Activated naive CD8-positive, alpha-beta T cell treated with anti-CD3 and anti-CD28 coated beads, Interleukin-2, amount 50 U/mL, for 24 hours (primary cell): ENCODE measurements around the gene THPO.

Experiments
- ATAC-seq: fragments of 150-1000 bp; cut with Tn5 transposase; one replicate; pipeline ENCODE4 v1.10.0; 2021
- DNase-seq: peaks from one replicate; pipeline ENCODE4 v3.0.0; 2021
- H3K27ac Mint-ChIP-seq: one replicate; pipeline ENCODE4 v1.8.0; 2021; ENCODE audit warnings: mild to moderate bottlenecking, mixed read lengths
- H3K27me3 Mint-ChIP-seq: one replicate; pipeline ENCODE4 v1.8.0; 2021; ENCODE audit warnings: mixed read lengths
- H3K36me3 Mint-ChIP-seq: one replicate; pipeline ENCODE4 v1.8.0; 2021; ENCODE audit warnings: low read depth, mixed read lengths
- H3K4me1 Mint-ChIP-seq: one replicate; pipeline ENCODE4 v1.8.0; 2021; ENCODE audit warnings: mixed read lengths
- H3K4me3 Mint-ChIP-seq: one replicate; pipeline ENCODE4 v1.8.0; 2021; ENCODE audit warnings: mild to moderate bottlenecking, moderate library complexity, mixed read lengths
- H3K9me3 Mint-ChIP-seq: one replicate; pipeline ENCODE4 v1.8.0; 2021; ENCODE audit warnings: mixed read lengths

The THPO gene

DNA sequence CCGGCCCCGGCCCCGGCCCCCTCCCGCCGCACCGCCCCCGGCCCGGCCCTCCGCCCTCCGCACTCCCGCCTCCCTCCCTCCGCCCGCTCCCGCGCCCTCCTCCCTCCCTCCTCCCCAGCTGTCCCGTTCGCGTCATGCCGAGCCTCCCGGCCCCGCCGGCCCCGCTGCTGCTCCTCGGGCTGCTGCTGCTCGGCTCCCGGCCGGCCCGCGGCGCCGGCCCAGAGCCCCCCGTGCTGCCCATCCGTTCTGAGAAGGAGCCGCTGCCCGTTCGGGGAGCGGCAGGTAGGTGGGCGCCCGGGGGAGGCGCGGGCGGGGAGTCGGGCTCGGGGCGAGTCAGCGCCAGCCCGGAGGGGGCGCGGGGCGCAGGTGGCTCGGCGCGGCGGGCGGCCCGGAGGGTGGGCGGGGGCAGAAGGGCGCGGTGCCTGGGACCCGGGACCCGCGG is 2.2 kb upstream of the THPO start:
- no peak for ATAC-seq
- H3K9me3 Mint-ChIP-seq: no peaks in the 10 kb centered on the region

DNA sequence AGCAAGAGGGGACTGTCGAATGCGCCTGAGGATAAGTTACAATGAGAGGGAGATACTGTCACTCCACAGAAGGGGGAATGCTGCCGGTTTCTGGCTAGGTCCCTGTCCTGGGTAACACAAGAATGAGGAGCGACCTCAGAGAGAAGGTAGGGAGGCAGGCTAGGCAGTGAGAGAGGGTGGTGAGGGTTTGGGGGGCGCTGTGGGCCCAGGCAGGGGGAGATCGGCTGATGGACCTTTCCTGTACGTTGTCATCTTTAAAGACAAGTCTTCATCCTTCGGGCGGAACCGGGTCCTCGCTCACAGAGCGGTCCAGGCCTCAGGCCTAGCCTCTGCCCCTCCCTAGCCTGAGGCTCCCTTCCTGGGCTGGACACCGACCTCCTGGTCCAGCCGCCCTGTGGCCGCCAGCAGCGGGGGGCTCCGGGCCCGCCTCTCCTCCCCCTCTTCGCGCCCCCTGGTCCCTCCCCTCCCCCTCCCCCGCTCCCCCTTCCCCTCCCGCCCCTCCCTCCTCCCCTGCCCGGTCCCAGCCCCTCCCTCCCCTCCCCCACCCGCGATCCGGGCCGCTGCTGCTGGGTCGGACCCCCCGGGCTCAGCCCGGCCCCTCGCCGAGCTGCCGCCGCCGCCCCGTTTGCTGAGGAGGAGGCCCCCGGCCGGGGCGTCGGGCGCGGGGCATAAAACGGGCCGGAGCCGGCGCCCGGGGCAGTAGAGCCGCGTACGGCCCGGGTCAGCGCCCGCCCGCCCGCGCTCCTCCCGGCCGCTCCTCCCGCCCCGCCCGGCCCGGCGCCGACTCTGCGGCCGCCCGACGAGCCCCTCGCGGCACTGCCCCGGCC is 1.6 kb upstream of the THPO start, which contains the start of gene CHRD:
TSS of gene CHRD (plus strand) at position 697 of the 827 bp plus-strand sequence. CDS start 265 bp downstream, outside the sequence.
- Mint-ChIP-seq H3K9me3 (no peaks in the 10 kb centered on the region), H3K36me3 (no peaks in the 10 kb centered on the region), H3K4me1 (peaks cover 6% of the 10 kb centered on the region), H3K27ac (no peak within 1 kb of the TSS), H3K27me3 (peaks cover 58% of the 10 kb centered on the region), H3K4me3 (peak within 1 kb of the TSS; percentile 61)
- no peak for ATAC-seq
- DNase-seq: no peak

More for the DNA sequence above, 2.2 kb upstream of the THPO start:
- peak; percentile 29 for DNase-seq
- Mint-ChIP-seq H3K4me1 (peaks cover 6% of the 10 kb centered on the region), H3K4me3 (no peak overlapping the region), H3K27ac (no peak overlapping the region), H3K36me3 (no peaks in the 10 kb centered on the region), H3K27me3 (peaks cover 58% of the 10 kb centered on the region)

DNA sequence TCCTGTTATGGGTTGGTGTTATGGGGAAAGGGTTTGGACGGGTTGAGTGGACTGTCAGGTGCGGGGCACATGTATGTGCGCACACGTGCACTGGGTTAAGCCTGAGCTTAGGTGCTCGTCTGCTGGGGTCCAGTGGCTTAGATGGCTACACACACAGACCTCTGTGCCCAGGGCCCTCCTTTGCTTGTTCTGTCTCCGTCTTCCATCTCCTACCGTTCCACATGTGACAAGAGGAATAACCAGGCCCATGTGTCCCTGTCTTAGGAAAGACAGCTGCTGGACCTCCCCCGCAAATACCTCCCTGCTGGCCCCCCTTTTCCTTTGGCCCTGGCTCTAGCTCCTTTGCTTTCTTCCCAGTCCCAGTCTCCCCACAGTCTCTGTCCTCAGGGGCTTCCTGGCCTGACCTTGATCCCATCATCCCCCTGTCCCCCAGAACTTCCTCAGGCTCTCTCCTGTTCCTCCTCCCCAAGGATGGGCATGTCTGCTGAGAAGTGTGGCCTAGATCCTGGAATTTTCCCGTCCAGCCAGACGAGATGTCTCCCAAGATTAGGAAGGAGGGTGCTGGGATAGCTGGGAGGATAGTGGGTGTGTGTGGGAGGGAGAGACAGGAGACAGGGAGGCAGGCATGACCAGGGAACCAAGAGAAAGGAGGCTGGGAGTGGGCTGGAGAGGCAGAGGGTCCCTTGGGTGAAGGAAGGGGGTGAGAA is 797 bp upstream of the THPO start:
- DNase-seq (no peak), ATAC-seq (no peak)
- Mint-ChIP-seq H3K27me3 (peaks cover 58% of the 10 kb centered on the region), H3K36me3 (no peaks in the 10 kb centered on the region), H3K4me3 (peak overlapping the region; percentile 61), H3K27ac (no peak overlapping the region), H3K4me1 (peaks cover 6% of the 10 kb centered on the region), H3K9me3 (no peaks in the 10 kb centered on the region)

DNA sequence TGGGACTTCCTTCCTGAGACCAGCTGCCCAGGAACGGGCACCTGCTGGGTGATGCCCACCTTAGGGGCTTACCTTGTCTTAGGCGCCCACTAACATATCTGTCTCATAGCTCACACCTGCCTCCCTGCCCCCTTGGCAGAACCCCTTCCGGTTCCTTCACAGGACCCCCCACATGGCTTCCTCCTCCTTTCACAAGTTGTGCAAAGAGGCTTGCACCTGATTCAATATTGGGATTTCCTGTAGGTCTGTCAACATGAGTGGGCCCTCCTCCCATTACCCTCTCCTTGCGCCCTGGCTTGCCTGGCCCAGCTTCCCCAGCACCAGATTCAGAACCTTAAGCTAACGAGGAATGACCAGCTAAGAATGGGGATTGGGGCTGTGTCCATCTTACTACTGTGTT is 633 bp downstream of the THPO start:
- Mint-ChIP-seq H3K9me3 (no peaks in the 10 kb centered on the region), H3K27ac (no peak overlapping the region), H3K27me3 (peaks cover 50% of the 10 kb centered on the region), H3K4me1 (peaks cover 6% of the 10 kb centered on the region), H3K4me3 (no peak overlapping the region), H3K36me3 (no peaks in the 10 kb centered on the region)
- DNase-seq (no peak), ATAC-seq (no peak)

DNA sequence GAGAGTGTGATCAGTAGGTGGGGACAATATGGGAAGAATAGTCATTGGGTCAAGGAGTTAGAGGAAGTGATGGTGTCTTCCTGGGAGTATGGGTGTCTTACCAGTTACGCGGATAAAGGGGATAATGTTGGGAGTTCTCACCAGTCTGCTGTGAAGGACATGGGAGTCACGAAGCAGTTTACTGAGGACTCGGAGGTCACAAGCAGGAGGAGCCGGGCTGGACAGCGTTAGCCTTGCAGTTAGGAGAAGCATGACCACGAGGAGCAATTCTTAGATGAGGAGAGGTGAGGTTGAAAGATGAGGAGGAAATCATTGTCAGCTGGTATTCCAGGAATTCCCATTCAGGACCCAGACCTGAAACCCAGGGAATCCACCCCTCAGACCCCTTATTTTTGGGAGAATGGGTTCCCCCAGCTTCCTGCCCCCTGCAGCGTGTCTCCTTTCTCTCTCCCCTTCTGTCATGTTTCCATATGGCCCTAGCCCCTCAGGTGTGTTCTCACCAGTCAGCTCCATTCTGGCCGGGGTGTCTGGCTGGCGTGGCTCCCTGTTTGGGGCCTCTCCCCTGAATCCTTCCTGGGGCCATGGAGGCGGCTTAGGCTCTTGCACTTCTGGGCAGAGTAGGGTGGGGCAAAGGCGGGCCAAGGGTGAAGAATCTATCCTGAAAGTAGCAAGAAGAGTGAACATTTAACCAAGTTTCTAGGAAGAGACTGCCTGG is 2.1 kb downstream of the THPO start:
- no peak for DNase-seq
- Mint-ChIP-seq H3K27ac (no peak overlapping the region), H3K36me3 (no peaks in the 10 kb centered on the region), H3K4me3 (no peak overlapping the region), H3K9me3 (no peaks in the 10 kb centered on the region), H3K27me3 (peaks cover 37% of the 10 kb centered on the region), H3K4me1 (peaks cover 9% of the 10 kb centered on the region)
- ATAC-seq: no peak

GRCh38 chr3:184373422-184373821 is 4.6 kb downstream of the THPO start:
- Mint-ChIP-seq H3K27me3 (peaks cover 23% of the 10 kb centered on the region), H3K27ac (no peak overlapping the region), H3K4me1 (peaks cover 6% of the 10 kb centered on the region), H3K36me3 (peaks cover 15% of the 10 kb centered on the region), H3K4me3 (no peak overlapping the region), H3K9me3 (no peaks in the 10 kb centered on the region)
- DNase-seq: no peak
- no peak for ATAC-seq

DNA sequence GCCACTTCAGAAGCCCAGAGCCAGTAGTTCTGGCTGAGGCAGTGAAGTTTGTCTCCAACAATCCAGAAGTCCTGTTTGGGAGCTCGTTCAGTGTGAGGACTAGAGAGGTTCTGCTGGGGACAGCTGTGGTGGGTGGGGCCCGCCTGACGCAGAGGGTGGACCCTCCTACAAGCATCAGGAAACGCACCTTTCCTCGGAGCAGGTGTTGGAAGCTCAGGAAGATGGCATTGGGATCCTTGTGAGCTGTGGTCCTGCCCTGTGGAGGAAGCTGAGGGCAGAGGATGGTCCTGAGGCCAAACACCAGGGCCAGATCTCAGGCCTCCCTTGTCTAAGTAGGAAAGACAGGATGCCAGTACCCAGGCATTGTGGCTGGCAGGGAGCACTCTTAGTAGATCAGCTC is 5.1 kb downstream of the THPO start:
- DNase-seq (no peak), ATAC-seq (no peak)
- H3K4me3 Mint-ChIP-seq: no peak overlapping the region
- peaks cover 19% of the 10 kb centered on the region for H3K36me3 Mint-ChIP-seq
- peaks cover 5% of the 10 kb centered on the region for H3K4me1 Mint-ChIP-seq
- H3K9me3 Mint-ChIP-seq: no peaks in the 10 kb centered on the region
- H3K27me3 Mint-ChIP-seq: peaks cover 18% of the 10 kb centered on the region
- H3K27ac Mint-ChIP-seq: no peak overlapping the region

DNA sequence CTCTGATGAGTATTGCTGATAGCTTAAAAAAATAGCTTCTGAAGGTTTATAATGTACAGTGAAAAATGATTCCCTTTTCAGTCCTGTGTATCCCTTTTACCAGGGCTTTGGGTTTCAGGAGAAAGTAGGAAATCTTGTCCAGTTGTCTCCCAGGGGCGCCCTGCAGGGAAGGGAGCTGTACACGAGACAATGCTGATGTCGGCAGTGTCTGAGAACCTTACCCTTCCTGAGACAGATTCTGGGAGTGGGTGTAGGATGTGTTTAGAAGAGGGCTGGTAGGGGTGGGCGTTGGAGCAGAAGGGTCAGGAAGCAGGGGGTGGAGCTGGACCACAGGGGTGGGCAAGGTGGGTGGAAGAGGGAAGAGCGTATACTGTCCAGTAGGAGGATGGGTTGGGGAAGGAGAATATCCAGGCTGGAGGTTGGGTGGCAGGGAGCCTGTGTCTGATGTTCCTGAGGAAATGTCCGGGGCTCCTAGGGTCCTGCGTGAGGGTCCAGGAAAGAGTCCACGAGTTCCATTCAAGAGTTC is 5.6 kb downstream of the THPO start:
- DNase-seq (no peak), ATAC-seq (no peak)
- peaks cover 23% of the 10 kb centered on the region for H3K36me3 Mint-ChIP-seq
- H3K4me1 Mint-ChIP-seq: peaks cover 4% of the 10 kb centered on the region
- H3K27ac Mint-ChIP-seq: no peak overlapping the region
- no peaks in the 10 kb centered on the region for H3K9me3 Mint-ChIP-seq
- H3K27me3 Mint-ChIP-seq: peaks cover 12% of the 10 kb centered on the region
- no peak overlapping the region for H3K4me3 Mint-ChIP-seq

DNA sequence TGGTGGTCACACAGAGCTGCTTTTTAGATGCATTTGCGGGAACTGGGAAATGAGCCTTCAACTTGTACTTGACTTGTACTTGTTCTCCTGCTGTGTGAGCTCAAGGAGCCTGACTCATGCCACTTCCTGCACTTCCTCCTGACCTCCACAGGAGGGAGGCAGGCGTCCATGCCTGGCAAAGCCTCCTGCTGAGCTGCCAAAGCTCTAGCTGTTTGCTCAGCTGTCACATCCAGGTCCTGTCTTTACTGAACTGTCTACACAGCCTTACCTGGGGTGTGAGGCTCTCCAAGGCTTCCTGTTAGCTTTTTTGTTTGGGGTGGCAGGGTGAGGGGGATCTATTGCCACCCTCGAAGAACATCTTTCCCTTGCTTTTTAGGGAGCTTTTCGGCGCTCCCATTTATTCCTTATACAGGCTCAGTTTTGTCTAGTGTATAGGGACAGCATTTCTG is 6.4 kb downstream of the THPO start:
- H3K4me3 Mint-ChIP-seq: no peak overlapping the region
- H3K27me3 Mint-ChIP-seq: peaks cover 9% of the 10 kb centered on the region
- H3K9me3 Mint-ChIP-seq: no peaks in the 10 kb centered on the region

GRCh38 chr3:184368586-184369183 is 9.3 kb downstream of the THPO start:
- no peaks in the 10 kb centered on the region for H3K27me3 Mint-ChIP-seq
- H3K4me1 Mint-ChIP-seq: peaks cover 30% of the 10 kb centered on the region
- peaks cover 51% of the 10 kb centered on the region for H3K36me3 Mint-ChIP-seq
- no peak overlapping the region for H3K4me3 Mint-ChIP-seq
- no peaks in the 10 kb centered on the region for H3K9me3 Mint-ChIP-seq
- DNase-seq: no peak
- H3K27ac Mint-ChIP-seq: no peak overlapping the region
- no peak for ATAC-seq

More for the DNA sequence above, 6.4 kb downstream of the THPO start:
- Mint-ChIP-seq H3K4me1 (peaks cover 11% of the 10 kb centered on the region), H3K36me3 (peaks cover 31% of the 10 kb centered on the region), H3K27ac (no peak overlapping the region)
- ATAC-seq: peak; percentile 86
- DNase-seq: peak; percentile 47

- Mint-ChIP-seq H3K4me3 (no peak overlapping the region), H3K36me3 (peaks cover 57% of the 10 kb centered on the region), H3K4me1 (peaks cover 34% of the 10 kb centered on the region), H3K27me3 (peaks cover 2% of the 10 kb centered on the region), H3K27ac (no peak overlapping the region), H3K9me3 (no peaks in the 10 kb centered on the region)
- no peak for ATAC-seq
- DNase-seq: no peak
Measured at GRCh38 chr3:184368116-184368515, 9.9 kb downstream of the THPO start.

DNA sequence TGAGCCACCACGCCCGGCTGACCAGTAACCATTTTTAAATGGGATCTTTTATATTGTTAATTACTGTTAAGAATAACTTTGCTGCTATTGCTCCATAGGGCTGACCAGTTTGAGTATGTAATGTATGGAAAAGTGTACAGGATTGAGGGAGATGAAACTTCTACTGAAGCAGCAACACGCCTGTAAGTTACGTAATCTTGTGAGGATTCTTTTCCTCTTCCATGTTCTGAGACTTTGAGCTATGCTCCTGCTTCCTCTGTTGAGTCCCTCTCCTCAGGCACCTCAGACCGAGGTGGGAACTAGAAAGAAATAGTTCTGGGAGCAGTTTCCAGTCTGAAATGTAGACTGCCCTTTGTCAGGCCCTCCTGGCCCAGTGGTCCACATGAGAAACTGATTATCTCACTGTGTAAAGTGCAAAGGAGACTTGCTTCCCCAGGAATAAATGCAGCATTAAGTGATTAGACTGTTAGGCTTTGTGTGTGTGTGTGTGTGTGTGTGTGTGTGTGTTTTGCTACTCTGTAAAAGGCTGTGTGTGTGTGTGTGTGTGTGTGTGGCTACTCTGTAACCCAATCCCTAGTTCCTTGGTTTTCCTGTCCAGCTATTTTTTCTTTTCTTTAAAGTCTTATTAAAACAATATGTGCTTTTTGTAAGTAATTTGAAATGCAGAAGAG is 11.3 kb downstream of the THPO start:
- Mint-ChIP-seq H3K4me3 (peak overlapping the region; percentile 32), H3K9me3 (no peaks in the 10 kb centered on the region), H3K27ac (no peak overlapping the region), H3K36me3 (peaks cover 58% of the 10 kb centered on the region), H3K4me1 (peaks cover 34% of the 10 kb centered on the region), H3K27me3 (peaks cover 3% of the 10 kb centered on the region)
- ATAC-seq (no peak), DNase-seq (no peak)

DNA sequence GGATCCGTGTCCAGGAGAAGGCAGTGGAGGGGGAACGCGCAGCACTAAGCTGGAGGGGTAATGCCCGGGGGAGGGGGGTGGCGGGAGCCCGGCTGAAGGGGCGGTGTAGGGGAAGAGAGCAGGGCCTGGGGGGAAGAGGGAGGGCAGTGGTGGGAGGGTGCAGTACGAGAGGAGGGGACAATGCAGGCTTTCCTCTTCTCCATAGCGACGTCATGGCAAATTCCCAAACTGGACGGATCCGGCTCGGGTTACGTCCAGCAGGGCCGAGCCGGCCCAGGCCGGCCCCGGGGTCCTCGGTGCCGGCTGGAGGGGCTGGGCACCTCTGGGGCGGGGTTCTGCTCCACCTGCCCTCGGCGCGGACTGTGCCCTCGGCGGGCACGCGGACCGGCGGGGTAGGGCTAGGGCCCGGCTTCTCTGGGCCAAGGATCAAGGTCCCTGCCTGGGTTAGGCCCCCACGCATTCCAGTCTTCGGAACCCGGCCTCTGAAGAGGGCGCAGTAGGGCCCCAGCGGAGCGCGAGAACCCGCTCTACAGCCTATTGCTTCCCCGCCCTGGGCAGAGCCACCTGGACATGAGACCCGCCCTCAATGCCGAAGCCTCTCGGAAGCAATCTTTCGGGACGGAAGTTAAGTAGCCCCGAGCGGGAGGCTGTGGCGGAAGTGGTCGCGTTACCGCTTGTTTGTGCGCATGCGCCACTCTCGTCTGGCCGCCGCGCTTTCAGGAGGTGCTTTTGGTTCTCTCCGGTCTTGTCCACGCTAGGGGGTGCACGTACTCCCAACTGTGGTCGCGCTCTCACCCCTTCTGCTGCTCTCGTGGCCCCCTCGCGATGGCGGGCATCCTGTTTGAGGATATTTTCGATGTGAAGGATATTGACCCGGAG is 15.1 kb downstream of the THPO start:
- no peaks in the 10 kb centered on the region for H3K9me3 Mint-ChIP-seq
- H3K27ac Mint-ChIP-seq: peak overlapping the region; percentile 100
- peak overlapping the region; percentile 99 for H3K4me3 Mint-ChIP-seq
- DNase-seq (peak; percentile 97), ATAC-seq (peak; percentile 89)
- peaks cover 5% of the 10 kb centered on the region for H3K27me3 Mint-ChIP-seq
- peaks cover 43% of the 10 kb centered on the region for H3K4me1 Mint-ChIP-seq
- H3K36me3 Mint-ChIP-seq: peaks cover 39% of the 10 kb centered on the region
